H9 (cell line): ENCODE measurements around the gene NSL1. TPM values are rescaled to one million over a fixed set of nuclear protein-coding genes. Genes with fewer than 3 reads are reported as not detected.

Source experiments
- DNase-seq: peaks from one replicate; pipeline ENCODE4 v3.0.0-alpha.2; 2017
- H2AFZ ChIP-seq: one replicate; pipeline ENCODE4 v1.6.1; 2013; ENCODE audit warnings: mild to moderate bottlenecking, low read length, control low read depth, moderate library complexity
- H2AK5ac ChIP-seq: 2 replicates; pipeline ENCODE4 v1.6.1; 2013; ENCODE audit warnings: low read length, control low read depth, mixed read lengths; ENCODE audit not compliant: insufficient read length
- H2BK120ac ChIP-seq: one replicate; pipeline ENCODE4 v1.6.1; 2013; ENCODE audit warnings: low read depth, mild to moderate bottlenecking, low read length, control low read depth, inconsistent platforms; ENCODE audit not compliant: poor library complexity, severe bottlenecking
- H2BK12ac ChIP-seq: 2 replicates; pipeline ENCODE4 v1.6.1; 2013; ENCODE audit warnings: low read length, control low read depth, mixed read lengths, low read depth; ENCODE audit not compliant: insufficient read length
- H2BK15ac ChIP-seq: 2 replicates; pipeline ENCODE4 v1.6.1; 2013; ENCODE audit warnings: low read depth, low read length, control low read depth
- H2BK20ac ChIP-seq: one replicate; pipeline ENCODE4 v1.6.1; 2013; ENCODE audit warnings: low read depth, mild to moderate bottlenecking, low read length, control low read depth, inconsistent platforms; ENCODE audit not compliant: poor library complexity, severe bottlenecking
- H2BK5ac ChIP-seq: 2 replicates; pipeline ENCODE4 v1.6.1; 2013; ENCODE audit warnings: low read length, control low read depth, mixed read lengths; ENCODE audit not compliant: insufficient read length
- H3K14ac ChIP-seq: 2 replicates; pipeline ENCODE4 v1.6.1; 2013; ENCODE audit warnings: low read length, control low read depth; ENCODE audit not compliant: insufficient read depth
- H3K18ac ChIP-seq: 2 replicates; pipeline ENCODE4 v1.6.1; 2013; ENCODE audit warnings: low read depth, mild to moderate bottlenecking, mixed read lengths, low read length, control low read depth; ENCODE audit not compliant: insufficient read length
- H3K23ac ChIP-seq: 2 replicates; pipeline ENCODE4 v1.6.1; 2013; ENCODE audit warnings: low read length, control low read depth, mixed read lengths, low read depth; ENCODE audit not compliant: insufficient read length
- H3K23me2 ChIP-seq: 2 replicates; pipeline ENCODE4 v1.6.1; 2013; ENCODE audit warnings: low read depth, mild to moderate bottlenecking, mixed read lengths, low read length, control low read depth; ENCODE audit not compliant: insufficient read length, poor library complexity, severe bottlenecking
- H3K27ac ChIP-seq: 2 replicates; pipeline ENCODE4 v1.5.1; 2013; ENCODE audit warnings: low read length, control low read depth, mixed read lengths, low read depth; ENCODE audit not compliant: insufficient read length
- H3K27me3 ChIP-seq: 2 replicates; pipeline ENCODE4 v1.6.1; 2013; ENCODE audit warnings: low read length, control low read depth, inconsistent platforms; ENCODE audit not compliant: insufficient read depth
- H3K4ac ChIP-seq: 2 replicates; pipeline ENCODE4 v1.6.1; 2013; ENCODE audit warnings: low read depth, mild to moderate bottlenecking, control low read depth, inconsistent platforms, low read length, moderate library complexity
- H3K4me1 ChIP-seq: 2 replicates; pipeline ENCODE4 v1.6.1; 2013; ENCODE audit warnings: low read length, control low read depth, inconsistent platforms; ENCODE audit not compliant: insufficient read depth
- H3K4me2 ChIP-seq: 2 replicates; pipeline ENCODE4 v1.6.1; 2013; ENCODE audit warnings: low read length, control low read depth, mixed read lengths; ENCODE audit not compliant: insufficient read length, insufficient read depth
- H3K56ac ChIP-seq: 2 replicates; pipeline ENCODE4 v1.6.1; 2013; ENCODE audit warnings: low read depth, mild to moderate bottlenecking, mixed read lengths, low read length, control low read depth; ENCODE audit not compliant: insufficient read length
- H3K79me1 ChIP-seq: 2 replicates; pipeline ENCODE4 v1.6.1; 2013; ENCODE audit warnings: low read depth, mild to moderate bottlenecking, moderate library complexity, low read length, control low read depth, inconsistent platforms; ENCODE audit not compliant: insufficient read depth, poor library complexity, severe bottlenecking
- H3K79me2 ChIP-seq: 2 replicates; pipeline ENCODE4 v1.6.1; 2013; ENCODE audit warnings: low read length, control low read depth, inconsistent platforms; ENCODE audit not compliant: insufficient read depth
- H3K9ac ChIP-seq: 2 replicates; pipeline ENCODE4 v1.6.1; 2013; ENCODE audit warnings: low read length, control low read depth, mixed read lengths; ENCODE audit not compliant: insufficient read length; ENCODE audit errors: extremely low read depth
- H3K9me3 ChIP-seq: one replicate; pipeline ENCODE4 v1.6.1; 2013; ENCODE audit warnings: low read depth, low read length, inconsistent platforms; ENCODE audit not compliant: control insufficient read depth
- H3T11ph ChIP-seq: one replicate; pipeline ENCODE4 v1.6.1; 2013; ENCODE audit warnings: mild to moderate bottlenecking, low read length, control low read depth, inconsistent platforms
- H4K20me1 ChIP-seq: one replicate; pipeline ENCODE4 v1.6.1; 2013; ENCODE audit not compliant: control insufficient read depth, insufficient read length, insufficient read depth
- H4K5ac ChIP-seq: 2 replicates; pipeline ENCODE4 v1.6.1; 2013; ENCODE audit warnings: low read depth, mild to moderate bottlenecking, mixed read lengths, low read length, control low read depth; ENCODE audit not compliant: insufficient read length
- H4K8ac ChIP-seq: replicated peaks from 2 replicates; pipeline ENCODE4 v1.6.1; 2013; ENCODE audit warnings: low read length, control low read depth, mixed read lengths, low read depth; ENCODE audit not compliant: insufficient read length
- H4K91ac ChIP-seq: 2 replicates; pipeline ENCODE4 v1.6.1; 2013; ENCODE audit warnings: low read depth, mild to moderate bottlenecking, moderate library complexity, mixed read lengths, low read length, control low read depth; ENCODE audit not compliant: insufficient read length
- H3K27ac Mint-ChIP-seq, 3 experiments: 2 replicates in 2 of 3; 3 replicates in 1 of 3; pipeline ENCODE4 v1.8.0; 2020 to 2021; ENCODE audit warnings: mixed read lengths in 3 of 3, mild to moderate bottlenecking in 1 of 3, moderate library complexity in 1 of 3
- H3K27me3 Mint-ChIP-seq: 2 replicates; pipeline ENCODE4 v1.8.0; 2021; ENCODE audit warnings: low read depth, mild to moderate bottlenecking, moderate library complexity, mixed read lengths
- H3K36me3 Mint-ChIP-seq, 3 experiments: 2 replicates in 2 of 3; 3 replicates in 1 of 3; pipeline ENCODE4 v1.8.0; 2020 to 2021; ENCODE audit warnings: low read depth in 3 of 3, mixed read lengths in 3 of 3; ENCODE audit not compliant: insufficient read depth in 1 of 3
- H3K4me1 Mint-ChIP-seq, 2 experiments: 2 replicates each; pipeline ENCODE4 v1.8.0; 2020; ENCODE audit warnings: mixed read lengths in 2 of 2
- H3K4me3 Mint-ChIP-seq, 2 experiments: 2 replicates in 1 of 2; 3 replicates in 1 of 2; pipeline ENCODE4 v1.8.0; 2020 to 2021; ENCODE audit warnings: mild to moderate bottlenecking in 2 of 2, mixed read lengths in 2 of 2, moderate library complexity in 1 of 2
- H3K9me3 Mint-ChIP-seq, 2 experiments: 2 replicates in 1 of 2; 3 replicates in 1 of 2; pipeline ENCODE4 v1.8.0; 2020; ENCODE audit warnings: mild to moderate bottlenecking in 2 of 2, mixed read lengths in 2 of 2, moderate library complexity in 1 of 2
- WGBS: extraction: QIAGEN DNeasy Blood & Tissue Kit; methylation state at CpG from one replicate; pipeline ENCODE4 v1.1.7; 2013; ENCODE audit warnings: missing lambda C conversion rate, low lambda C conversion rate, mixed read lengths; ENCODE audit not compliant: insufficient read length; ENCODE audit errors: extremely low coverage; 5-methylcytosine and 5-hydroxymethylcytosine counted together
- total RNA-seq: library from RNA; stranded (reverse); gene quantifications from 2 replicates; pipeline ENCODE4 v1.2.1, GENCODE V29; 2021
- TF ChIP-seq, protein P1 (sequence below): fragments of 200-600 bp; sonication (generic); conservative IDR thresholded peaks from 3 replicates; pipeline ENCODE4 v1.8.0; 2021; ENCODE audit warnings: antibody characterized with exemption, mild to moderate bottlenecking

The NSL1 gene
- total RNA-seq, 1 experiment from 2014 or later: 49.3 TPM

DNA sequence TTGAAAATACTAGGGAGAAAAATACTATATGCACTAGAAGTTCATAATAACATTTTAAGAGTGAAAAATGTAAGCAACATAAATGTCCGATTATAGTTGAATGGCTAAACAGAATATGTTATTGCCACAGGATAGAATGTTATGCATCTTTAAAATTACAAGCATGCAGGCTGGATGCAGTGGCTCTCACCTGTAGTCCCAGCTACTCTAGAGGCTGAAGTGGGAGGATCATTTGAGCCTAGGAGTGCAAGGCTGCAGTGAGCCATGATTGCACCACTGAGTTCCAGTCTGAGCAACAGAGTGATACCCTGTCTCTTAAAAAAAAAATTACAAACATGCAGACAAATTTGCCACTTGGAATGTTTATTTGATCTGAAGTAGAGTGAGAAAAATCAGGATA is 88.9 kb downstream of the NSL1 start:
- H3K27ac ChIP-seq: no peak overlapping the region
- H3K4me2 ChIP-seq: no peak overlapping the region
- no peak overlapping the region for H3K14ac ChIP-seq
- no peak overlapping the region for H3K4ac ChIP-seq
- no peaks in the 10 kb centered on the region for H3K9me3 ChIP-seq
- H3K36me3 Mint-ChIP-seq: peaks cover 0 to 2% (median 0%) of the 10 kb centered on the region in 3 experiments; a peak in 1 of 7 replicates
- H4K5ac ChIP-seq: no peak overlapping the region
- H3K23ac ChIP-seq: no peak overlapping the region
- H3K4me1 Mint-ChIP-seq: peaks cover 12% of the 10 kb centered on the region in 2 experiments
- H3K18ac ChIP-seq: no peak overlapping the region
- H2BK15ac ChIP-seq: no peak overlapping the region
- no peak overlapping the region for H2AK5ac ChIP-seq
- no peak overlapping the region for H2AFZ ChIP-seq
- no peaks in the 10 kb centered on the region for H4K20me1 ChIP-seq
- H2BK20ac ChIP-seq: no peak overlapping the region
- WGBS: no CpG with 5 or more reads among the region's 1 CpG
- H3K27ac Mint-ChIP-seq: no peak overlapping the region
- no peak overlapping the region for H3K4me3 Mint-ChIP-seq
- no peaks in the 10 kb centered on the region for H3K79me1 ChIP-seq
- H4K91ac ChIP-seq: no peak overlapping the region
- H4K8ac ChIP-seq: no peak overlapping the region
- peaks cover 26% of the 10 kb centered on the region for H3K27me3 ChIP-seq
- no peak overlapping the region for H2BK5ac ChIP-seq
- peaks cover 6% of the 10 kb centered on the region for H3K23me2 ChIP-seq
- TF ChIP-seq, protein P1, sequence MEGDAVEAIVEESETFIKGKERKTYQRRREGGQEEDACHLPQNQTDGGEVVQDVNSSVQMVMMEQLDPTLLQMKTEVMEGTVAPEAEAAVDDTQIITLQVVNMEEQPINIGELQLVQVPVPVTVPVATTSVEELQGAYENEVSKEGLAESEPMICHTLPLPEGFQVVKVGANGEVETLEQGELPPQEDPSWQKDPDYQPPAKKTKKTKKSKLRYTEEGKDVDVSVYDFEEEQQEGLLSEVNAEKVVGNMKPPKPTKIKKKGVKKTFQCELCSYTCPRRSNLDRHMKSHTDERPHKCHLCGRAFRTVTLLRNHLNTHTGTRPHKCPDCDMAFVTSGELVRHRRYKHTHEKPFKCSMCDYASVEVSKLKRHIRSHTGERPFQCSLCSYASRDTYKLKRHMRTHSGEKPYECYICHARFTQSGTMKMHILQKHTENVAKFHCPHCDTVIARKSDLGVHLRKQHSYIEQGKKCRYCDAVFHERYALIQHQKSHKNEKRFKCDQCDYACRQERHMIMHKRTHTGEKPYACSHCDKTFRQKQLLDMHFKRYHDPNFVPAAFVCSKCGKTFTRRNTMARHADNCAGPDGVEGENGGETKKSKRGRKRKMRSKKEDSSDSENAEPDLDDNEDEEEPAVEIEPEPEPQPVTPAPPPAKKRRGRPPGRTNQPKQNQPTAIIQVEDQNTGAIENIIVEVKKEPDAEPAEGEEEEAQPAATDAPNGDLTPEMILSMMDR: no peak
- H2BK12ac ChIP-seq: no peak overlapping the region
- no peak overlapping the region for H2BK120ac ChIP-seq
- H3T11ph ChIP-seq: no peak overlapping the region
- H3K27me3 Mint-ChIP-seq: peaks cover 69% of the 10 kb centered on the region
- no peak overlapping the region for H3K56ac ChIP-seq
- no peak for DNase-seq
- H3K9me3 Mint-ChIP-seq: 0 out of 5 replicates have a peak, but pooled peaks cover 0 to 2% of the 10 kb centered on the region in 2 experiments
- H3K9ac ChIP-seq: no peak overlapping the region
- no peaks in the 10 kb centered on the region for H3K79me2 ChIP-seq
- no peaks in the 10 kb centered on the region; the same call in 1 of the 2 replicates for H3K4me1 ChIP-seq
